VCaP (cell line): Measurements from ENCODE around the gene PTP4A2.

Source experiments
- H3K27ac ChIP-seq: fragments of 450-650 bp; 2 replicates; pipeline ENCODE4 v1.5.1; 2017
- TF ChIP-seq, protein P1 (sequence below): fragments of 450-650 bp; conservative IDR thresholded peaks from 2 replicates; pipeline ENCODE4 v1.5.1; 2017; ENCODE audit warnings: mild to moderate bottlenecking, moderate library complexity

Gene PTP4A2

DNA sequence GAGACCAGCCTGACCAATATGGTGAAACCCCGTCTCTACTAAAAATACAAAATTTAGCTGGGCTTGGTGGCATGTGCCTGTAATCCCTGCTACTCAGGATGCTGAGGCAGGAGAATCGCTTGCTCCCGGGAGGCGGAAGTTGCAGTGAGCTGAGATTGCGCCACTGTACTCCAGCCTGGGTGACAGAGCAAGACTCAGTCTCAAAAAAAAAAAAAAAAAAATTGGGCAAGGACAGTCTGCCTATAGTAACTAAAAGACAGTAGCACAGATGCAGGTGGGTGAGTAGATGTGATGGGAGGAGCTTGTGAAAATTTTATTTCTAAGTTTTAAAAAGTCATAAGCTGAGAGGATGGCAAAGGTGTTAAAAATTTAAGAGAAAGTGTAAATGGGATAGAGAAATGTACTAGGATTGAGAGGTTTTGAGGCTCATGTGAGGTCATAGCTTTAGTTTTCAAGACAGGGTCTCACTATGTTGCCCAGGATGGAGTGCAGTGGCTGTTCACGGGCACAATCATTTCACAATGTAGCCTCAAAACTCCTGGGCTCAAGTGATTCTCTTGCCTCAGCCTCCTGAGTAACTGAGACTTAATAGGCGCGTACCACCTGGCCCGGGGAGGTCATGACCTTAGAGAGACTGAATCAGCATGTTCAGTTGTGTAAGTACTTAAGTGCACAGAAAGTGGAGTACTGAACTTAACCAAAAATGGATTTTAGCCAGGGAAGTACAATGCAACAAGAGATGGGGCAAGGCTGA lies 33.7 kb downstream of the PTP4A2 start:
- TF ChIP-seq, protein P1, sequence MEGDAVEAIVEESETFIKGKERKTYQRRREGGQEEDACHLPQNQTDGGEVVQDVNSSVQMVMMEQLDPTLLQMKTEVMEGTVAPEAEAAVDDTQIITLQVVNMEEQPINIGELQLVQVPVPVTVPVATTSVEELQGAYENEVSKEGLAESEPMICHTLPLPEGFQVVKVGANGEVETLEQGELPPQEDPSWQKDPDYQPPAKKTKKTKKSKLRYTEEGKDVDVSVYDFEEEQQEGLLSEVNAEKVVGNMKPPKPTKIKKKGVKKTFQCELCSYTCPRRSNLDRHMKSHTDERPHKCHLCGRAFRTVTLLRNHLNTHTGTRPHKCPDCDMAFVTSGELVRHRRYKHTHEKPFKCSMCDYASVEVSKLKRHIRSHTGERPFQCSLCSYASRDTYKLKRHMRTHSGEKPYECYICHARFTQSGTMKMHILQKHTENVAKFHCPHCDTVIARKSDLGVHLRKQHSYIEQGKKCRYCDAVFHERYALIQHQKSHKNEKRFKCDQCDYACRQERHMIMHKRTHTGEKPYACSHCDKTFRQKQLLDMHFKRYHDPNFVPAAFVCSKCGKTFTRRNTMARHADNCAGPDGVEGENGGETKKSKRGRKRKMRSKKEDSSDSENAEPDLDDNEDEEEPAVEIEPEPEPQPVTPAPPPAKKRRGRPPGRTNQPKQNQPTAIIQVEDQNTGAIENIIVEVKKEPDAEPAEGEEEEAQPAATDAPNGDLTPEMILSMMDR: no peak
- H3K27ac ChIP-seq: no peak overlapping the region

DNA sequence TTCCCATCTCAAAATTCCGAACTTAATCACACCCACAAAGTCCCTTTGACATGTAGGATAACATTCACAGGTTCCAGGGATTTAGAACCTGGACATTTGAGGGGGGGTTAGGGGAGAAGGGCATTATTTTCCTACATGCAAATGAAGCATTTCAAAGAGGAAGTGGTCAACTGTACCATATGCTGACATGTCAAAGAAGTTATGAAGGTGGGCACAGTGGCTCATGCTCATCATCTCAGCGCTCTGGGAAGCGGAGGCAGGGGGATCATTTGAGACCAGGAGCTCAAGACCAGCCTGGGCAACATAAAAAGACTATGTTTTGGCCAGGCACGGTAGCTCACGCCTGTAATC lies 35.7 kb downstream of the PTP4A2 start:
- H3K27ac ChIP-seq: no peak overlapping the region
- TF ChIP-seq, protein P1: no peak

DNA sequence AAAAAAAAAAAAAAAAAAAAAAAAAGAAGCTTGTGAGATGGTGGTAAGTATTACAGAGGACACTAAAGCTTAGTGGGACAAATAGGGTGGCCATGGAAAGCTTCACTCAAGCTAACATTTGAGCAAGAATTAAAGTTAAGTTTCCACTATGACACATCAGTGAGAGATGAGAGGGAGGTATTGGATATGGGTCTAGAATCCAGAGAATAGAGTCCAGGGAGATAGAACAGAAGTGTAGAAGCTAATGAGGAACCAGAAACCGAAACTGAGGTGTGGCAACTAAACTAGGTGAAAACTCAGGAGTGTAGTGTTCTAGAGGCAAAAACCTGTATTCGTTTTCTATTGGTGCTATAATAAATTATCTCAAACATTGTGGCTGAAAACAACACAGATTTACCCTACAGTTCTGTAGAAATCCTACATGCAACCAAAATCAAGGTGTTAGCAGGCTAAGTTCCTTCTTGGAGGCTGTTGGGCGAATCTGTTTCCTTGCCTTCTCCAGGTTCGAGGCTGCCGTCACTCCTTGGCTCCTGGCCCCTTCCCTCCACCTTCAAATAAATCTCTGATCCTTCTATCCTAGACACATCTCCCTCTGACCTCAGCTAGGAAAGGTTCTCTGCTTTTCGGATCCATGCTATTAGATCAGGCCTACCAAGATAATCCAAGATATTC lies 36.2 kb downstream of the PTP4A2 start:
- H3K27ac ChIP-seq: no peak overlapping the region
- TF ChIP-seq, protein P1: no peak

DNA sequence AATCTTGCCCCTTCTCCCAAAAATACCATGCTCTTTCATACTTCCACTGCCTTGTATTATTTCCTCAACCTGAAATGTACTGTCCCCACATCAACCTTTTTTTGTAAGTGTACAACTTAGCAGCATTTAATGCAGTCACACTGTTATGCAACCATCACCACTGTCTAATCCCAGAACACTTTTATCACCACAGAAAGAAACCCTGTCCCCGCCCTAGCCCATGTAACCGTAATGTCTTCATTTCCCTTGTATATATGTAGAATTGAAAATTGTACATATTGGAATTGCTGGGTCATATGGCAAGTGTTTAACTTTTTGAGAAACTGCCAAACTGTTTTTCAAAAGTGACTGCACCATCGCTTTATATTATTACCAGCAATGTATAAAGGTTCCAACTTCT lies 37.4 kb downstream of the PTP4A2 start:
- H3K27ac ChIP-seq: no peak overlapping the region

DNA sequence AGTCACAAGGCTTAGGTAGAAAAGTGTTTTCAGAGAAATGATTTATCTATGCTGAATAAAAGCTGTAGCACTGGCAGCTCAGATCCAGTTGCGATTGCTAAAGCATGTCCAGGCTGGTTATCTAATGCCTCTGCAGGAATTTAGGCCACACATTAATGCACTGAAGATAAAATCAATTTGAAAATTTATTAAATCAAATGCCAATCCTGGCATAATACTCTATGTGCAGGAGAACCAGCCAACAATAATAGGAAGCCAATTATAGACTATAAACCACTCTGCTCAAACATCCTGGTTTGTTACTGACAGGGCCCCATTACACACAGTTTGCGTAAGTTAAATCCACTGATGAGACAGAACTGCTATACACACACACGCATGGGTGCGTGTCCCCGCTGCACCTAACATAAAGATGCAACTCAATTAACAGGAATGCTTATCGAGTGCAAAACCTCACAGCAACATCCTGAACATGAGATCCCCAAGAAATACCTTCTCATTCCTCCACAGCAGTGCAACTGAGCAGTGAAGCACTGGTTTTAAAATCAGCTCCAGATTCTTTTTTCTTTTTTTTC lies 40.6 kb downstream of the PTP4A2 start:
- TF ChIP-seq, protein P1: no peak
- H3K27ac ChIP-seq: peak overlapping the region; percentile 69

More for the DNA sequence above, 37.4 kb downstream of the PTP4A2 start:
- TF ChIP-seq, protein P1: no peak

DNA sequence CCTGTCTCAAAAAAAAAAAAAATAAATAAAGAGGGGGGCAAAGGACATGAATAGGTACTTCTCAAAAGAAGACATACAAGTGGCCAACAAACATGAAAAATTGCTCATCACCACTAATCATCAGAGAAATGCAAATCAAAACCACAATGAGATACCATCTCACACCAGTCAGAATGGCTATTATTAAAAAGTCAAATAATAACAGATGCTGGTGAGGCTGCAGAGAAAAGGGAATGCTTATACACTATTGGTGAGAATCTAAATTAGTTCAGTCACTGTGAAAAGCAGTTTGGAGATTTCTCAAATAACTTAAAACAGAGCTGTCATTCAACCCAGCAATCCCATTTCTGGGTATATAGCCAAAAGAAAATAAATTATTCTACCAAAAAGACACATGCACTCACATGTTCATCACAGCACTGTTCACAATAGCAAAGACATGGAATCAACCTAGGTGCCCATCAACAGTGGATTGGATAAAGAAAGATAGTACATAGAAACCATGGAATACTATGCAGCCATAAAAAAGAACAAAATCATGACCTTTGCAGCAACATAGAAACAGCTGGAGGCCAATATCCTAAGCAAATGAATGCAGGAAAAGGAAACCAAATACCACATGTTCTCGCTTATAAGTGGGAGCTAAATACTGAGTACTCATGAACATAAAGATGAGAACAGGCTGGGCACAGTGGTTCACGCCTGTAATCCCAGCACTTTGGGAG lies 42.5 kb downstream of the PTP4A2 start:
- peak overlapping the region; percentile 69 for H3K27ac ChIP-seq

DNA sequence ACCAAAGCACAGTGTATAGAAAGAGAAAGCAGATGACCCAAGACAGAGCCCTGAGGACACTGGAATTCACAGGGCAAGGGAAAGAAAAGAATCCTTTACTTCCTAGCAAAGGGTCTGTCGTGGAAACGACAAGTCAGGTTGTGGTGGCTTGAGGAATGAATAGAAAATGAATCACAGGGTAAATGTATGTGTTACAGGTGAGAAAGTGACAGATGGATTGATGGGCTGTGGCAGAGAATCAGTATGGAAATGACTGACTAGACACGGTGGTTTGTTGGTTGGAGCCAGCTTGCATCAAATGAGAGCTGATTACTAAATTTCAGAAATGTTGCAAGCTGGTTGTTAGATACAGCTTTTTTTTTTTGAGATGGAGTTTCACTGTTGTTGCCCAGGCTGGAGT lies 46.9 kb downstream of the PTP4A2 start:
- TF ChIP-seq, protein P1: no peak
- no peak overlapping the region for H3K27ac ChIP-seq
